Measurements from ENCODE around the gene KCNMA1.

The KCNMA1 gene

GRCh38 chr10:76905251-76905650 is 732.4 kb downstream of the KCNMA1 start:
- no peak for DNase-seq

- DNase-seq, result no peak
These were observed 734.1 kb downstream of the KCNMA1 start for GRCh38 chr10:76903387-76903945.

GRCh38 chr10:76902949-76903348 is 734.7 kb downstream of the KCNMA1 start:
- DNase-seq, result peak; percentile 38

- no peak for DNase-seq
These were observed 735.9 kb downstream of the KCNMA1 start for GRCh38 chr10:76901701-76902100.

GRCh38 chr10:76899490-76899889 is 738.1 kb downstream of the KCNMA1 start:
- no peak for DNase-seq

- no peak for DNase-seq
These were observed 744.7 kb downstream of the KCNMA1 start for GRCh38 chr10:76892766-76893479.

GRCh38 chr10:76887223-76888010 is 750.2 kb downstream of the KCNMA1 start:
- DNase-seq, result no peak

- no peak for DNase-seq
These were observed 751.8 kb downstream of the KCNMA1 start for GRCh38 chr10:76885816-76886215.

- no peak for DNase-seq
These were observed 752.8 kb downstream of the KCNMA1 start for GRCh38 chr10:76884673-76885275.

- DNase-seq, result no peak
These were observed 754.0 kb downstream of the KCNMA1 start for GRCh38 chr10:76883596-76883995.

- DNase-seq, result no peak
These were observed 754.8 kb downstream of the KCNMA1 start for GRCh38 chr10:76882796-76883195.

- no peak for DNase-seq
These were observed 755.4 kb downstream of the KCNMA1 start for GRCh38 chr10:76882245-76882644.

GRCh38 chr10:76881477-76882220 is 756.0 kb downstream of the KCNMA1 start:
- DNase-seq, result no peak

- no peak for DNase-seq
These were observed 756.7 kb downstream of the KCNMA1 start for GRCh38 chr10:76880931-76881330.

GRCh38 chr10:76879116-76879913 is 758.3 kb downstream of the KCNMA1 start:
- DNase-seq, result no peak

GRCh38 chr10:76878514-76878913 is 759.1 kb downstream of the KCNMA1 start:
- no peak for DNase-seq

- no peak for DNase-seq
These were observed 762.7 kb downstream of the KCNMA1 start for GRCh38 chr10:76874896-76875295.

- no peak for DNase-seq
These were observed 763.4 kb downstream of the KCNMA1 start for GRCh38 chr10:76874176-76874575.

- no peak for DNase-seq
These were observed 765.8 kb downstream of the KCNMA1 start for GRCh38 chr10:76871697-76872295.

- DNase-seq, result no peak
These were observed 767.7 kb downstream of the KCNMA1 start for GRCh38 chr10:76869931-76870330.
